Calu3 (cell line): ENCODE measurements around the gene SMAD3. TPM values are rescaled to one million over a fixed set of nuclear protein-coding genes. Genes with fewer than 3 reads are reported as not detected.

Source experiments
- BruUV-seq: library from RNA; stranded (reverse); fragments of 400-500 nt; replicated peaks from 2 replicates; lab custom pipeline; 2021; lab: Mats Ljungman, UMichigan
- CTCF ChIA-PET: fragments of 300-600 bp; sonication (Branson Sonifier 250); formaldehyde crosslinking; loops from one replicate; lab custom pipeline; 2022; ENCODE audit warnings: antibody characterized with exemption; lab: Charles Lee
- DNase-seq: peaks from one replicate; pipeline ENCODE4 v3.0.0; 2022
- H3K27ac Mint-ChIP-seq: one replicate; pipeline ENCODE4 v1.8.0; 2022; ENCODE audit warnings: mixed read lengths; ENCODE audit not compliant: unreplicated experiment
- H3K27me3 Mint-ChIP-seq: one replicate; pipeline ENCODE4 v1.8.0; 2022; ENCODE audit warnings: mixed read lengths; ENCODE audit not compliant: unreplicated experiment
- H3K36me3 Mint-ChIP-seq: one replicate; pipeline ENCODE4 v1.8.0; 2022; ENCODE audit warnings: mild to moderate bottlenecking, moderate library complexity, mixed read lengths; ENCODE audit not compliant: insufficient read depth, unreplicated experiment
- H3K4me1 Mint-ChIP-seq: one replicate; pipeline ENCODE4 v1.8.0; 2022; ENCODE audit warnings: mild to moderate bottlenecking, low read depth, mixed read lengths; ENCODE audit not compliant: unreplicated experiment
- H3K4me3 Mint-ChIP-seq: one replicate; pipeline ENCODE4 v1.8.0; 2022; ENCODE audit warnings: mild to moderate bottlenecking, low read depth, moderate library complexity, mixed read lengths; ENCODE audit not compliant: unreplicated experiment
- H3K9me3 Mint-ChIP-seq: one replicate; pipeline ENCODE4 v1.8.0; 2022; ENCODE audit warnings: low read depth, mixed read lengths; ENCODE audit not compliant: unreplicated experiment
- CTCF ChIP-seq: fragments of 200-600 bp; IDR thresholded peaks from one replicate; pipeline ENCODE4 v1.8.0; 2022; ENCODE audit warnings: antibody characterized with exemption; ENCODE audit not compliant: unreplicated experiment
- intact Hi-C: fragments of 100-400 bp; cut with micrococcal nuclease; formaldehyde crosslinking; loops from one replicate; pipeline ENCODE4 v1.10.0; 2022; ENCODE audit not compliant: unreplicated experiment
- total RNA-seq: library from RNA; stranded (reverse); gene quantifications from 2 replicates; pipeline ENCODE4 v1.2.3, GENCODE V29; 2022

The SMAD3 gene
- total RNA-seq, 1 experiment from 2014 or later, result 121 TPM

GRCh38 chr15:67227846-67228245, 162.4 kb downstream of the SMAD3 start:
- intact Hi-C loops, result no loop called here
- H3K4me1 Mint-ChIP-seq, result peaks cover 7% of the 10 kb centered on the region
- no peak for DNase-seq
- no peak overlapping the region for H3K27ac Mint-ChIP-seq
- TF ChIP-seq CTCF, result no peak
- CTCF ChIA-PET, result no interaction called here
- H3K36me3 Mint-ChIP-seq, result peaks cover 14% of the 10 kb centered on the region
- no peak overlapping the region for H3K4me3 Mint-ChIP-seq
- no TSS peak for BruUV-seq
- H3K9me3 Mint-ChIP-seq, result no peaks in the 10 kb centered on the region
- H3K27me3 Mint-ChIP-seq, result no peaks in the 10 kb centered on the region

- no peak for DNase-seq
- peaks cover 12% of the 10 kb centered on the region for H3K4me1 Mint-ChIP-seq
- no peak overlapping the region for H3K27ac Mint-ChIP-seq
- intact Hi-C loops, result no loop called here
- no peaks in the 10 kb centered on the region for H3K27me3 Mint-ChIP-seq
- no peaks in the 10 kb centered on the region for H3K9me3 Mint-ChIP-seq
- no peak overlapping the region for H3K4me3 Mint-ChIP-seq
- H3K36me3 Mint-ChIP-seq, result peaks cover 16% of the 10 kb centered on the region
- TF ChIP-seq CTCF, result no peak
- BruUV-seq, result no TSS peak
- CTCF ChIA-PET, result no interaction called here
Observed at GRCh38 chr15:67228286-67228685, 162.9 kb downstream of the SMAD3 start.

- DNase-seq, result no peak
- Mint-ChIP-seq H3K4me1 (peaks cover 13% of the 10 kb centered on the region), H3K27me3 (no peaks in the 10 kb centered on the region), H3K4me3 (no peak overlapping the region), H3K27ac (no peak overlapping the region), H3K36me3 (peaks cover 34% of the 10 kb centered on the region), H3K9me3 (no peaks in the 10 kb centered on the region)
- TF ChIP-seq CTCF, result no peak
- intact Hi-C loops, result no loop called here
- BruUV-seq, result no TSS peak
- CTCF ChIA-PET, result no interaction called here
Observed at GRCh38 chr15:67230504-67230903, 165.1 kb downstream of the SMAD3 start.

DNA sequence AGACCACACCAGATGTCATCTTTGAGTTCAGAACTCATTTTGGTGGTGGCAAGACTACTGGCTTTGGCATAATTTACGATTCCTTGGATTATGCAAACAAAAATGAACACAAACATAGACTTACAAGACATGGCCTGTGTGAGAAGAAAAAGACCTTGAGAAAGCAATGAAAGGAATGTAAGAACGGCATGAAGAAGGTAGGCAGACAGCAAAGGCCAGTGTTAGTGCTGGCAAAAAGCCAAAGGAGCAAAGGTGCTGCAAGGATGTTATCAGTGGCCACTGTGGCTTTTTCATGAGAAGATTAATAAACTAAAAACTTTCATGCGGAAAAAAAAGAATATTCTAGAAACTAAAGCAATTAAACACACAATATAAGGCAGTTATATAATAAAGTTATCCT, 167.2 kb downstream of the SMAD3 start:
- Mint-ChIP-seq H3K27me3 (no peaks in the 10 kb centered on the region), H3K9me3 (no peaks in the 10 kb centered on the region), H3K36me3 (peaks cover 34% of the 10 kb centered on the region), H3K4me3 (no peak overlapping the region), H3K27ac (no peak overlapping the region), H3K4me1 (peaks cover 13% of the 10 kb centered on the region)
- intact Hi-C loops, result no loop called here
- no peak for TF ChIP-seq CTCF
- BruUV-seq, result no TSS peak
- DNase-seq, result no peak
- CTCF ChIA-PET, result no interaction called here
